Testis (tissue), 2 donors: ENCODE measurements around the gene FMNL2.

ENCODE experiments used
- POLR2A ChIP-seq: fragments of 450-650 bp; IDR thresholded peaks from one replicate; pipeline ENCODE4 v1.6.1; 2017; ENCODE audit warnings: antibody characterized with exemption, mild to moderate bottlenecking, moderate library complexity
- TF ChIP-seq, protein P1 (sequence below), 3 experiments: fragments of 450-650 bp in 2 of 3; fragments of 200-600 bp in 1 of 3; sonication (generic) in 1 of 3; IDR thresholded peaks; one replicate each; pipeline ENCODE4 v1.5.1; 2016 to 2019; ENCODE audit warnings: antibody characterized with exemption in 3 of 3, mild to moderate bottlenecking in 2 of 3, moderate library complexity in 1 of 3

DNA sequence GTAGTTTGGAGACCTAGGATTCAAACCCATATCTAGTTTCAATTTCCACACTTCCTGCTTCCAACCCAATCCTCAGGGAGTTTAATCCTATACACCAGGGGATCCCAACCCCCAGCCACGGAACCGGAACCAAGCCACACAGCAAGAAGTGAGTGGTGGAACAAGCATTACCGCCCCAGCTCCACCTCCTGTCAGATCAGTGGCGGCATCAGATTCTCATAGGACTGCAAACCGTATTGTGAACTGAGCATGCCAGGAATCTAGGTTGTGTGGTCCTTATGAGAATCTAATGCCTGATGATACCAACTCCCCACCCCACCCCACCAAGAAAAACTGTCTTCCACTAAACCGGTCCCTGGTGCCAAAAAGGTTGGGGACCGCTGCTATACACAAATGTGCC, 329.8 kb downstream of the FMNL2 start:
- TF ChIP-seq, protein P1, sequence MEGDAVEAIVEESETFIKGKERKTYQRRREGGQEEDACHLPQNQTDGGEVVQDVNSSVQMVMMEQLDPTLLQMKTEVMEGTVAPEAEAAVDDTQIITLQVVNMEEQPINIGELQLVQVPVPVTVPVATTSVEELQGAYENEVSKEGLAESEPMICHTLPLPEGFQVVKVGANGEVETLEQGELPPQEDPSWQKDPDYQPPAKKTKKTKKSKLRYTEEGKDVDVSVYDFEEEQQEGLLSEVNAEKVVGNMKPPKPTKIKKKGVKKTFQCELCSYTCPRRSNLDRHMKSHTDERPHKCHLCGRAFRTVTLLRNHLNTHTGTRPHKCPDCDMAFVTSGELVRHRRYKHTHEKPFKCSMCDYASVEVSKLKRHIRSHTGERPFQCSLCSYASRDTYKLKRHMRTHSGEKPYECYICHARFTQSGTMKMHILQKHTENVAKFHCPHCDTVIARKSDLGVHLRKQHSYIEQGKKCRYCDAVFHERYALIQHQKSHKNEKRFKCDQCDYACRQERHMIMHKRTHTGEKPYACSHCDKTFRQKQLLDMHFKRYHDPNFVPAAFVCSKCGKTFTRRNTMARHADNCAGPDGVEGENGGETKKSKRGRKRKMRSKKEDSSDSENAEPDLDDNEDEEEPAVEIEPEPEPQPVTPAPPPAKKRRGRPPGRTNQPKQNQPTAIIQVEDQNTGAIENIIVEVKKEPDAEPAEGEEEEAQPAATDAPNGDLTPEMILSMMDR (IDR thresholded peaks at IDR 0.05), result no peak
- no peak for TF ChIP-seq POLR2A
